ENCODE data around the gene OST4.

The OST4 gene

DNA sequence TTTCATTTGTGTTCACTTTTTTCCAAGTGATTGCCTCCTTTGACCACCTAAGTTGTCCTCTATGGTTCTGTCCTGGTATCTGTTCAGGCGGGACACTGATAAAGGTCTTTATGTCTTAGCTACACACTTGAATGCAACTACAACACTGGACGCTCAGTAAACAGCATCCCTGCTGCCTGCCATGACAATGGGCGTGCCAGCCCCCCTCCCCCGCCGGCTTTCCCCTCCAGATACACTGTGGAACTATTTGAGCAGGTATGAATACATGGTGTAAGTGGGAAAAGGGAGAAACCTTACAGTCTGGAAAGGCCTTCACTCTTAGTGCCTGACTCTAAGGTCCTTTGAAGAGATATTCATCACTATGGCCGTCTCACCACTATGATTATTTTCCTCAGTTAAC, 14.3 kb downstream of the OST4 start:
- no peak for DNase-seq (ENCODE audit: low read depth)
- H3K4me3 ChIP-seq (ENCODE audit: low read depth, low read length): no peak overlapping the region
- TF ChIP-seq, protein P1, sequence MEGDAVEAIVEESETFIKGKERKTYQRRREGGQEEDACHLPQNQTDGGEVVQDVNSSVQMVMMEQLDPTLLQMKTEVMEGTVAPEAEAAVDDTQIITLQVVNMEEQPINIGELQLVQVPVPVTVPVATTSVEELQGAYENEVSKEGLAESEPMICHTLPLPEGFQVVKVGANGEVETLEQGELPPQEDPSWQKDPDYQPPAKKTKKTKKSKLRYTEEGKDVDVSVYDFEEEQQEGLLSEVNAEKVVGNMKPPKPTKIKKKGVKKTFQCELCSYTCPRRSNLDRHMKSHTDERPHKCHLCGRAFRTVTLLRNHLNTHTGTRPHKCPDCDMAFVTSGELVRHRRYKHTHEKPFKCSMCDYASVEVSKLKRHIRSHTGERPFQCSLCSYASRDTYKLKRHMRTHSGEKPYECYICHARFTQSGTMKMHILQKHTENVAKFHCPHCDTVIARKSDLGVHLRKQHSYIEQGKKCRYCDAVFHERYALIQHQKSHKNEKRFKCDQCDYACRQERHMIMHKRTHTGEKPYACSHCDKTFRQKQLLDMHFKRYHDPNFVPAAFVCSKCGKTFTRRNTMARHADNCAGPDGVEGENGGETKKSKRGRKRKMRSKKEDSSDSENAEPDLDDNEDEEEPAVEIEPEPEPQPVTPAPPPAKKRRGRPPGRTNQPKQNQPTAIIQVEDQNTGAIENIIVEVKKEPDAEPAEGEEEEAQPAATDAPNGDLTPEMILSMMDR (IDR thresholded peaks at IDR 0.05; ENCODE audit: low read depth, low read length, missing control alignments): no peak

DNA sequence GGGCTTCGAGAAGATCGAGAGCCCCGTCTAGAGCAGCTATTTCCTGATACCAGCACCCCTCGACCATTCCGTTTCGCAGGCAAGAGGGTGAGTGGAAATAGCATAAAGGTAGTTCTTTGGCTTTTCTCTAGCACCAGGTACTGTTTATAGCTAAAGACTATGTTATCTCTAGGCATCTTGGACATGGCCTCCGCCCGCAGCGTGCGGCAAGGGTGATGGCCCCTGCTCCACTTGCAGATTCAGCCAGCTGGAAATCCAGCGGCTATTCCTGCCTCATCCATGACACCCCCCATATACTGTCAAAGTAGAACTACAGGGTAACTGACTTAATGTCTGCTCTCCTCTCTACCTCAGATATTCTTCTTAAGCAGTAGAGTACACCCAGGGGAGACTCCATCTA, 16.7 kb downstream of the OST4 start:
- H3K4me3 ChIP-seq (ENCODE audit: low read depth, low read length): no peak overlapping the region
- DNase-seq (ENCODE audit: low read depth): no peak
- TF ChIP-seq, protein P1 (IDR thresholded peaks at IDR 0.05; ENCODE audit: low read depth, low read length, missing control alignments): no peak

DNA sequence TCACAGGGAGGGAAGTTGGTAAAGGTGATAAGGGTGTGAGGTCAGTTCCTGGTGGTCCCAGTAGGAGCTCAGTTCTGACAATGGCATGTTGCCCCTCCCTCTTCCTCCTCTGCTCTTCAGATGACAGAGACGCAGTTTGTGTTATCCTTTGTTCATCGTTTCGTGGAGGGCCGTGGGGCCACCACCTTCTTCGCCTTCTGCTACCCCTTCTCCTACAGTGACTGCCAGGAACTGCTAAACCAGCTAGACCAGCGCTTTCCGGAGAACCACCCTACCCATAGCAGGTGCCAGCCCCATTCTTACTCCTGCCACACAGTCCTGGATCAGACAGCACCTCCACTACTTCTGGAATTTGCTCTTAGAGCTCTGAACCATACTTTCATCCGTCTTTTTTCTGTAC, 17.7 kb downstream of the OST4 start:
- no peak for DNase-seq (ENCODE audit: low read depth)
- no peak overlapping the region for H3K4me3 ChIP-seq (ENCODE audit: low read depth, low read length)
- TF ChIP-seq, protein P1 (IDR thresholded peaks at IDR 0.05; ENCODE audit: low read depth, low read length, missing control alignments): no peak

DNA sequence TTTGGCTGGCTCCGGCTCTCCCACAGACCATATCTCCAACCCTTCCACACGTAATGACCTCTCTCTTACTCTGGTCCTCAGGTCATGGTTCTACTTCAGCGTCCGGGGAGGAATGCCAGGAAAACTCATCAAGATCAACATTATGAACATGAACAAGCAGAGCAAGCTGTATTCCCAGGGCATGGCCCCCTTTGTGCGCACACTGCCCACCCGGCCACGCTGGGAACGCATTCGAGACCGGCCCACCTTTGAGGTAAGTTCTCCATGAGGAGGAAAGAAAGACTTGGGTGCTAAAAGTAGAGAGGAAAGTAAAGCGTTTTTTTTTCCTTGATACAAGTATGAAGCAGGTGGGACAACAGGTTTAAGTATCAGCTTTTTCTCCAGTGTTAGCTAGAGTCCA, 18.1 kb downstream of the OST4 start:
- H3K4me3 ChIP-seq (ENCODE audit: low read depth, low read length): no peak overlapping the region
- TF ChIP-seq, protein P1 (IDR thresholded peaks at IDR 0.05; ENCODE audit: low read depth, low read length, missing control alignments): no peak
- no peak for DNase-seq (ENCODE audit: low read depth)

DNA sequence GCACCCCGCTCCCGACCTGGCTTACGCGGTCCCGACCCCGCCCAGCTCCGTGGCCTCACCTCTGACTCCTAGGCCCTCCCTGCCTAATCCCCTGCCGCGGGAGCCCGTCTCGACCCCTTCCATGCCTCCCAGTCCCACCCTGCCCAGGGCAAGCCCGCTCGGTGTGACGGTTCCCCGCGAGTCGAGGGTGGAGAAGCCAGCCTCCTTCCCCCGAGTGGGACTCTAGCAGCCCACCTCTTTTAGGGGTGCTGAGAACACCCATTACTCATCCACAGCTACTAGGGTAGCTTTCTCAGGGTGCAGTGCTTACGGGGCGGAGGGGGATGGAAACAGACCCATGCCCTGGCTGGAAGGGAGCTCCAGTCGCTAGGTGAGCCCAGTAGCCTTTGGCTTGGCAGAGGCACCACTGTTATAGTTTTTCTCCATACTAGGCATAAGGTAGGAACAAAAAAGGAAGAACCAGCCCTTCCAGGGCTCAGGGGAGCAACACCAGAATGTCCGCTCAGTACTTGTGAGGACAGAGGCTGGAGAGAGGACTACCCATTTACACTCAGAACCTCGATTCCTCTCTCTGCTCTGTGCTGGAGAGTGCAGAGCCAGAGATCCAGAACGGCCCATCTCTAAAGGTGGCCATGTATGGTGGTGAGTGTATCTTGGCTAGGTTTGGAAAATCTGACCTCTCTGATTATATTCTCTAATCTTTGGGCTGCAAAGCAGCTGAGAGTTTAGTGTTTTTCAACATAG, 19.4 kb downstream of the OST4 start:
- H3K4me3 ChIP-seq (ENCODE audit: low read depth, low read length): peak overlapping the region; percentile 70
- DNase-seq (ENCODE audit: low read depth): no peak
- TF ChIP-seq, protein P1 (IDR thresholded peaks at IDR 0.05; ENCODE audit: low read depth, low read length, missing control alignments): no peak

DNA sequence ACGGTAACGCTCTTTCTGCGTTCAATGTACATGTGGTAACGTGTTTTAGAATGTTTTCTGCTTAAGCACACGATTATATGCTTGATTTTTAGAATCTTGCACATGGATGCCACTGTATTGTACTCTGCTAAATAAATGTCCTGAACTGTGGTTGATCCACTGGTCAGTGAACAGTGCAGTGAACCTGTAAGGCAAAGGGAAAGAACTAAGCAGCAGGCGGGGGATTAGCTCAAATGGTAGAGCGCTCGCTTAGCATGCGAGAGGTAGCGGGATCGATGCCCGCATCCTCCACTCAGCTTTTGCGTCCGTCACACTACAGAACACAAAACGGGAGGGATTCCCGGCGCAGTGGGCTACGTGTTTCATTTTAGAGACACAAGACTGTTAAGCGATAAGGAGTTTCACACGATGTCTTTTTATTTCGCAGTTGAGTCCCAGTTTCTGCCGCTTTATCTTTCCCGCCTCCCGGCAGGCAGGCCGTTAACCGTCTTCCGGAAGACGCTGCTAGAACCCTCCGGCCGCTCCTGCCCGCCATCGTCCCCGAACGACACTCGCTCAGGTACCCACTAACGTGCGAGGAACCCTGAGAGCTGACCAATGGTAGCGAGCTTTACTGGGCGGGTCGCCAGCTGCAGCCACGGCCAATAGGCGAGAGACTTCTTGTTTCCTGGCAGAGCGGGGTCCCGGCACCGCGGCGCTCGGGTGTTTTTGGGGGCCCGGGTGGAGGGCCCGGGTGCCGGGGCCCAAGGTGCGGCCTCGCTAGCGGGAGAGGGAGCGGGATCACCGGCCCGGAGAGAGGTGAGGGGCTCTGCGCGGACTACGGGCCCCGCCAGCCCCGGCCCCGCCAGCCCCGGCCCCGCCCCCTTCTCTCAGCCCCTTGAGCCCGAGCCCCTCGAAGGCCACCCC, 20.2 kb downstream of the OST4 start, which contains the start of gene AGBL5:
TSS of gene AGBL5 (plus strand) at position 673 of the 906 bp plus-strand sequence. CDS start 1,291 bp downstream, outside the sequence.
- TF ChIP-seq, protein P1 (IDR thresholded peaks at IDR 0.05; ENCODE audit: low read depth, low read length, missing control alignments): no peak
- peak; percentile 91 for DNase-seq (ENCODE audit: low read depth)
- peak within 1 kb of the TSS; percentile 70 for H3K4me3 ChIP-seq (ENCODE audit: low read depth, low read length)
